ENCODE data around the gene ST8SIA6.

GRCh38 chr10:17385066-17385465 is 69.3 kb downstream of the ST8SIA6 start:
- TF ChIP-seq POLR2A (conservative IDR thresholded peaks at IDR 0.05): no peak
- TF ChIP-seq SRF (CRISPR knock-in tag; IDR thresholded peaks at IDR 0.05): no peak
- no peak for TF ChIP-seq MAZ (CRISPR knock-in tag; conservative IDR thresholded peaks at IDR 0.05 in 1 of 2, IDR thresholded peaks at IDR 0.05 in 1 of 2)
- TF ChIP-seq MAX (CRISPR knock-in tag; IDR thresholded peaks at IDR 0.05): no peak
- no peak for TF ChIP-seq SETDB1 (IDR thresholded peaks at IDR 0.05; ENCODE audit: low read length)
- no peak for TF ChIP-seq MYBL2 (IDR thresholded peaks at IDR 0.05; ENCODE audit: low read depth)
- TF ChIP-seq MYBL2 (CRISPR knock-in tag; IDR thresholded peaks at IDR 0.05; ENCODE audit: borderline replicate concordance): no peak
- TF ChIP-seq POLR2AphosphoS5 (IDR thresholded peaks at IDR 0.05; ENCODE audit: control insufficient read depth, insufficient read depth, low read depth, low read length): no peak
- TF ChIP-seq CTCF (IDR thresholded peaks at IDR 0.05 in 2 of 3, conservative IDR thresholded peaks at IDR 0.05 in 1 of 3; ENCODE audit: insufficient read depth in 2 of 3, low read depth in 1 of 3, low read length in 3 of 3): no peak
- no peak for TF ChIP-seq ZZZ3 (IDR thresholded peaks at IDR 0.05)
- no peak for TF ChIP-seq ELK1 (CRISPR knock-in tag; IDR thresholded peaks at IDR 0.05)
- no peak for TF ChIP-seq ZNF655 (CRISPR knock-in tag; IDR thresholded peaks at IDR 0.05)
- no peak for TF ChIP-seq RAD21 (CRISPR knock-in tag; conservative IDR thresholded peaks at IDR 0.05 in 1 of 2, IDR thresholded peaks at IDR 0.05 in 1 of 2)
- no peak for TF ChIP-seq ZFP1 (CRISPR knock-in tag; IDR thresholded peaks at IDR 0.05)

Data from K562 (cell line).